GM19468 (cell line): ENCODE measurements around the gene PTPN2.
"Not testable (repeated sequence)": the region's sequence is repeated elsewhere in the genome, so short reads cannot be mapped to it uniquely, and the experiment has no call there.

ENCODE experiments used
- ATAC-seq: cut with Tn5 transposase; IDR thresholded peaks from one replicate; pipeline ENCODE4 v1.9.1; 2021; ENCODE audit warnings: mild to moderate bottlenecking, moderate library complexity, moderate number of reproducible peaks; ENCODE audit not compliant: unreplicated experiment; ENCODE audit errors: extremely low read depth

The PTPN2 gene

DNA sequence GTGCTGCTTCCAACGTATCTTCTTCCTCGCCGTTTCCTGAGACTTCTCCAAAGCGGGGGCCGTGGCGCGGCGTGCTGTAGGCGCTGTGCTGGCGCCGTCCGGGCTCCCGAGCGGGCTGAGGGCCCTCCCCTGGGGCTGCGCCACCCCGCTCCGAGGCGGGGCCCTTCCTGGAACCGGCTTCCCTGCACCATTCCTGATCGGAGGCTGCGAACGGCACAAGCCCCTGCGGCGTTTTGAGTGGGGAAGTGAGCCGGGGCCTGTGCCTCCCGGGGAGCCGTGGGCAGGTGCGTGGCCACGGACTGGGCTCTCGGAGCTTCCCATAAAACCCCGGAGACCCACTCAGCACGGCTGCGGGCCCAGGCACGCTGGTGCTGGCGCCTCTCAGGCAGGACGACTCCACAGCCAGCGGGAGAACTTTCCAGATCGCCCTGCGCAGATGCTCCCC lies 106.5 kb downstream of the PTPN2 start:
- no peak for ATAC-seq

DNA sequence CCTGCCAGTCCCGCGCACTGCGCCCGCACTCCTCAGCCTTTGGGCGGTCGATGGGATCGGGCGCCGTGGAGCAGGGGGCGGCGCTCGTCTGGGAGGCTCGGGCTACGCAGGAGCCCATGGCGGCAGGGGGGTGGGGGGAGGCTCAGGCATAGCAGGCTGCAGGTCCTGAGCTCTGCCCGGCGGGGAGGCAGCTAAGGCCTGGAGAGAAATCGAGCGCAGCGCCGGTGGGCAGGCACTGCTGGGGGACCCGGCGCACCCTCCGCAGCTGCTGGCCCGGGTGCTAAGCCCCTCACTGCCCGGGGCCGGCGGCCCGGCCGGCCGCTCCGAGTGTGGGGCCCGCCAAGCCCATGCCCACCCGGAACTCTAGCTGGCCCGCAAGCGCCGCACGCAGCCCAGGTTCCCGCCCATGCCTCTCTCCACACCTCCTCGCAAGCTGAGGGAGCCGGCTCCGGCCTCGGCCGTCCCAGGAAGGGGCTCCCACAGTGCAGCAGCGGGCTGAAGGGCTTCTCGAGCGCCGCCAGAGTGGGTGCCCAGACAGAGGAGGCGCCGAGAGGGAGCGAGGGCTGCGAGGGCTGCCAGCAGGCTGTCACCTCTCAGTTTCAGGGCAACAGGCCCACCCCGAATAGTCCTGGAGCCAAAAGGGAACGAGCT lies 107.1 kb downstream of the PTPN2 start:
- ATAC-seq: no peak

DNA sequence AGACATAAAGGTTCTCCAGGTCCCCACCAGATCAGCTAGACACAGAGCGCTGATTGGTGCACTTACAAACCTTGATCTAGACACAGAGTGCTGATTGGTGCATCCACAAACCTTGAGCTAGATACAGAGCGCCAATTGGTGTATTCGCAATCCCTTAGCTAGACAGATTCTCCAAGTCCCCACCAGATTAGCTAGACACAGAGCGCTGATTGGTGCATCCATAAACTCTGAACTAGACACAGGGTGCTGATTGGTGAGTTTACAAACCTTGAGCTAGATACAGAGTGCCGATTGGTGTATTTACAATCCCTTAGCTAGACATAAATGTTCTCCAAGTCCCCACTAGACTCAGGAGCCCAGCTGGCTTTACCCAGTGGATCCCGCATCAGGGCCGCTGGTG lies 107.6 kb downstream of the PTPN2 start:
- ATAC-seq: not testable (repeated sequence)

GRCh38 chr18:12774982-12775381 lies 109.1 kb downstream of the PTPN2 start:
- ATAC-seq: no peak

GRCh38 chr18:12773369-12773768 lies 110.7 kb downstream of the PTPN2 start:
- no peak for ATAC-seq

DNA sequence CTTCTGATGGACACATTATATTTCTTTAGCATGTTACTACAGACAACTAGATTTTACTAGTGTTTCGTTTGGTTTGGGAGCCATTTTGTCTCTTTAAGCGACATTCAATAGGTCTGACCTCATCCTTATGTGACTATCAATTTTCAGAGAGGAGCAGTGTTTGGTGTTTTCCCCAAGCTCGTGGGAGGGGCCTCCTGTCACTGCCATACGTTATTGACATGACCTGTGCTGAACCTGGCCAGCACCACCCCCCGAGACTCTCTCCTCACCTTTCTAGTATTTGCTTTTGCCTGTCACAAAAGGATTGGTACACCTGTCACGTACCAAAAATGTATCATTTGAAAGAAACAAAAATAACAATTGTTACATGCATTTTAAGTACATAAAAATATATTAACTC lies 111.9 kb downstream of the PTPN2 start:
- no peak for ATAC-seq

DNA sequence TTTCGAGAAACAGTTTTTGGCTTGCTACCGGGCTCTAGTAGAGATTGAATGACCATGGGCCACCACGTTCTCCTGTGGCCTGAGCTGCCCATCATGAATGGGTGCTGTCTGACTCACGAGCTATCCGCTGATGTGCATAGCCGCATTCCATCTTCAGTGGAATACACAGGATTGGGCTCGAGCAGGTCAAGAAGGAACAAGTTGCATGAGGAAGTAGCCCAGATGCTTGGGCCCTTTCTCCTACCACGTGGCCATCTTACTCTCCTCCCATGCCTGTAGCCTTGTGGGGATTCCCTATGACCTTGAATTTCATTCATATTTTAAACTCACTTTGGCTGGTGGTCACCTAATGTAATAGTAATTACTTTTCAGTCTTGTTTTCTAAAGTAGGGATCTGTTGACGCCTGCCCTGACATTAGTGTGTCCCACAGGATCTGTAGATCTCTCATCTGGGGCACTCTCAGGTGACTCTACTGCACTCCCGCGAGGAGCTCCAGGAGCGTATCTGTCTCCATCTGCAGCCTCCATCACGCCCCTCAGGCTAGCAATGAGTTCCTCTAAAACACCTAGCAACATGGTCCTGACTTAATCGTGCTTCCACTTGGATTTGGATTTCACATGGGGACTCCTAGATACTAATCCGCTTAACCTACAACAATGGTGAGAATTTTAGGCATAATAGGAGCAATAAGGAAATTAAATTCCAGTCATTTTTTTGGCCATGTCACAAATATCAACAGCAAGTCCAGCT lies 113.4 kb downstream of the PTPN2 start:
- ATAC-seq: no peak

- no peak for ATAC-seq
Observed at GRCh38 chr18:12769644-12770440, 114.2 kb downstream of the PTPN2 start.

DNA sequence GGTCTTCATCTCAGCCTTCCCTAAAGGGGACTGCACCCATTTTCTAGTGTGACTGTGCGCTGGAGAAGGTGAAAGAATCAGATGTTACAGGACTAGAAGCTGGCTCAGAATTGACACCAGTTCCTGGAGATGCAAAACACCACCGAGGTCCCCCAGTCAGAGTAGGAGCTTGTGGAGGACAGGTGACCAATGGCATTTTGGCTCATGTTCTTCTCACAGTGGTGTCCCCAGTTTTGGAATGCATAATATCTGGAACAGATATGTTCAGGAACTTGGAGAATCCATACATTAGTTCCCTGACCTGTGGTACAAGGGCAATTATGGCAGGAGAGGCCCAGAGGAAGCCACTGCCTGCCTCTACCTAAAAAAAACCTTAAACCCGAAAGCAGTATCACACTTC lies 114.9 kb downstream of the PTPN2 start:
- no peak for ATAC-seq

- no peak for ATAC-seq
Observed at GRCh38 chr18:12768625-12769024, 115.4 kb downstream of the PTPN2 start.

GRCh38 chr18:12767580-12768155 lies 116.4 kb downstream of the PTPN2 start:
- no peak for ATAC-seq

- no peak for ATAC-seq
Observed at GRCh38 chr18:12766986-12767433, 117.0 kb downstream of the PTPN2 start.

GRCh38 chr18:12765586-12765985 lies 118.5 kb downstream of the PTPN2 start:
- ATAC-seq: no peak

DNA sequence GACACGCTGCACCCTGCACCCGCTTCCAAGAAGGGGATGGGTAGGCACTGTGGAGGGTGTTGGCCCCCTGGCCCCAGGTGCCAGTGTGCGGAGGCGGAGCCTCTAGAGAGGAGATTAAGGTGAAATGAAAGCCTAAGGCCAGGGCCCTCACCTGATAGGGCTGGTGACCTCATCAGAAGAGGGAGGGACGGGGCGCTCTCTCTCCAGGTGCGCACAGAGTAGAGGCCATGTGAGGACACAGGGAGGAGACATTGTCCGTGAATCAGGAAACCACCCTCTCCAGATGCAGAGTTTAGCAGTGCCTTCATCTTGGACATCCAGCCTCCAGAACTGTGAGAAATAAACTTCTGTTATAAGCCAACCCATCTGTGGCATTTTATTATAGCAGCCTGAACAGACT lies 118.9 kb downstream of the PTPN2 start:
- ATAC-seq: no peak

- ATAC-seq: not testable (repeated sequence)
Observed at GRCh38 chr18:12758566-12758965, 125.5 kb downstream of the PTPN2 start.

- not testable (repeated sequence) for ATAC-seq
Observed at GRCh38 chr18:12756619-12757239, 127.3 kb downstream of the PTPN2 start.

GRCh38 chr18:12755606-12756005 lies 128.4 kb downstream of the PTPN2 start:
- ATAC-seq: not testable (repeated sequence)

DNA sequence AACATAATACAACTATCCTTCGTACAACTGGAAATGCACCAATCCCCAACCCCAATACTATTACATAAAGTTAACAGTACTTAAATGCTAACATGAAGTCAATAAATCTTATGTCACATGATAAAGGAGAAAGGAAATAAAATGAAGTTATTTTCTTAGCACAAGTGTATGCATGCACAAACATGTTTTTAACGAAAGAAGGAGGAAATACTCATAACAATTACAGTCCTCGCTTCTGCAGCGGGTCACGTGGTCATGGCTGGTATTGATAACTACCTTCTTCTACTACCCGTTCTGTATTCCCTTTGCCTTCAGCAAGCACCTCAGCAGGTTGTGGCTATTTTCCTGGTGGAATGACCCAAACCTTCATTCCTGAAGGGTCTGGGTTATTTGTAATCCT lies 129.5 kb downstream of the PTPN2 start:
- no peak for ATAC-seq

DNA sequence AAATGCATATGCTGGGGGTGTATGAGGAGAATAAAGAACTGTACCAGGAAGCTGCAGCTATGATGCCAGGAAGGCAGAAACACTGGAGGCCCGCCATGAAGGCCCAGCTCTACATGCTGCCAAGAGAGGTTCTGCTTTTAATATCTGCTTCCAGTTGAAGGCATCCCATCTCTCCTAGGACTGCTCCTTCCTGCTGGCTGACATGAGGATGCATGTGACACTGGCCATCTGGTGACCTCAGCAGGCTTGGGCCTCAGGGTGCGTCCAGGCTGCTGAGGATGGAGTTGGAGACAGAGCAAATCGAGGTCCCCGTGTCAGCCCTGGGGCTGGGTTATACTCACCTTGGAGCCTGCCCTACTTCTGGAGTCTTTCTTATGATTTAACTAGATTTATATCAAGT lies 132.1 kb downstream of the PTPN2 start:
- ATAC-seq: no peak

DNA sequence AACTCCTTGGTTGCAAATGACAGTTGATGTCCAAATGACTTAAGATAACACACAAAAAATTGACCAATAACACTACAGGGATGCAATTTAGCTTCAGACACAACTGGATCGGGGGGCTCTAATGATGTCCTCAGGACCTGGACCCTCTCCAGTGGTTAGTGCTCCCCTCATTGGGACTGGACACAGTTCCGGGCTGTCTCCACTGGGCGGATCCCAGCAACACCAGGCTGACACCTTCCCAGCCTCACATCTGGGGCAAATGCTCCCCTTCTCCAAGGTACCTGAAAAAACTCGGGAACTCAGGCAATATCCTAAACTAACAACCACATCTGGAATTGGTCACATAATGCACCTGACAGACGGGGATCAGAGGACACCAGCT lies 132.5 kb downstream of the PTPN2 start:
- no peak for ATAC-seq
